Activated CD4-positive, alpha-beta T cell treated with anti-CD3 and anti-CD28 coated beads, Interleukin-2, amount 50 U/mL, for 24 hours (primary cell): Measurements from ENCODE around the gene DMKN.
"Not testable (repeated sequence)": the region's sequence is repeated elsewhere in the genome, so short reads cannot be mapped to it uniquely, and the experiment has no call there.

Source experiments
- DNase-seq, 2 donors: peaks; one replicate each; pipeline ENCODE4 v3.0.0-alpha.2; 2020; ENCODE audit warnings: low read depth in 1 of 2, low spot score in 1 of 2

The DMKN gene

DNA sequence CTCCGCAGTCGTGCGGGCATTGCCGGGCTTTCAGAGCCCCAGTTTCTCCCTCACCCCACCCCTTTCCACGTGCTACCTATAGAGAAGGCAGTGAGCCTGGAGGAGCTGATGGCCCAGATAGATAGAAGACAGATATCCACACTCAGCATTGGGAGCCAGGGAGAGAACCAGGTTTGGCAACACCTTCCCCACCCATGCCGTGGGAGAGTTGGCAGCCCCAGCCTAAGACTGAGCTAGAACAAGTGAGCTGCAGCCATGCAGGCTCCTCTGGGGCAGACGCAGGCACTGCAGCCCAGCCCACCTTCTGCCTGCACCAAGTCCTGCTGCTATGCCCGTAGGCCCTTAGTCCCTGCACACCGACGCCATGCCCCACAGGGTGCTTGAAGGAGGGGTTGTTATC, 12.8 kb downstream of the DMKN start:
- no peak for DNase-seq

DNA sequence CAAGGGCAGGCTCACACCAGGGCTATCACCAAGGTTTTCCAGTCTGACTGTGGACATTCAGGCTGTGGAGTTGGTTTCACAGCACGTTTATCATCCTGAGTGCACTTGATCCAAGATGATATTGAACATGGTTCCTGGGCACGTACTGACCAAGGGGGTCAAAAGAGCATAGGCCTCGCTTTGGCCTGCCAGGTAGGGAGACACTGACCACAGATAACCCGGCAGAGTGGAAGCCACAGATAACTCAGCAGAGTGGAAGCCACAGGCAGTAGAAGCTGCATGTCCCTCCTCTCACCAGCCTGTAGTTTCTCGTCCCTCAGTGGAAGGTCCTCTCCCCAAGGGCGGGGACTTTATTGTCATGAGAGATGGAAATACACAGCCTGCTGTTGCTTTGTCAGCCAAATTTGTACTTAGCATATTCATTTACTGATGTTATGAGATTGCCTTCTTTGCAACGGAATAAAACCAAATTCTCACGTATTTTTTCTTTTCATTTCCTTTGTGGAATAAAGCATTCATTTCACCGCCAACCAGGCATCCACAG, 14.4 kb downstream of the DMKN start:
- no peak for DNase-seq

DNA sequence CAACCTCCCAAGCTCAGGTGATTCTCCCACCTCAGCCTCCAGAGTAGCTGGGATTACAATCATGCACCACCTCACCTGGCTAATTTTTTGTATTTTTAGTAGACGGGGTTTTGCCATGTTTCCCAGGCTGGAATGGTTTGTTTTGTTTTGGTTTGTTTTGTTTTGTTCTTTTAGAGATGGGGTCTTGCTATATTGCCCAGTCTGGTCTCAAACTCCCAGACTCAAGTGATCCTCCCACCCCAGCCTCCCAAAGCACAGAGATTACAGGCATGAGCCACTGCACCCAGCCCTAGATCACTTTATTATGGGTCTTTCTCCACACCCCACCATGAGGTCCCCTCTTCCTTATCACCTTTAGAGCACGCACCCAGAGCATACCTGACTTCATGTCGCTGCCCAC, 15.2 kb downstream of the DMKN start:
- DNase-seq, result no peak

DNA sequence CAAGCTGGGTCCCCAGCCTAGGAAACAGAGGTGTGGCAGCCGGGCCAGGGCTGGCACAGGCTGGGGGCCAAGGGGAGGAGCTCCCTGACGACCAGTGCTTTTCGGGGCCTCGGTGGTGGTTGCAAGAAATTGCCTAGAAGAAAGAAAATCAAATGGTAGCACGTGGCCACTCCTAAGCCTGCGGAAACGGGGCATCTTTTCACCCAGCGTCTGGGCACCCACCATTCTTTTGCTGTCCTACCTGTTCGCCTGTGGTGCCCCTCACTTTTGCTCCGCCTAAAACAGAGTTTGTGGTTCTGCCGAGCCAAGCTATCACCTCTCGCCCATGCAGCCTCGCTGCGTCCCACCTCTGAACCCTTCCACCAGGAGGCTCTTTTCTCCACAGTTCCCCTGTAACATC, 16.0 kb downstream of the DMKN start:
- no peak for DNase-seq

DNA sequence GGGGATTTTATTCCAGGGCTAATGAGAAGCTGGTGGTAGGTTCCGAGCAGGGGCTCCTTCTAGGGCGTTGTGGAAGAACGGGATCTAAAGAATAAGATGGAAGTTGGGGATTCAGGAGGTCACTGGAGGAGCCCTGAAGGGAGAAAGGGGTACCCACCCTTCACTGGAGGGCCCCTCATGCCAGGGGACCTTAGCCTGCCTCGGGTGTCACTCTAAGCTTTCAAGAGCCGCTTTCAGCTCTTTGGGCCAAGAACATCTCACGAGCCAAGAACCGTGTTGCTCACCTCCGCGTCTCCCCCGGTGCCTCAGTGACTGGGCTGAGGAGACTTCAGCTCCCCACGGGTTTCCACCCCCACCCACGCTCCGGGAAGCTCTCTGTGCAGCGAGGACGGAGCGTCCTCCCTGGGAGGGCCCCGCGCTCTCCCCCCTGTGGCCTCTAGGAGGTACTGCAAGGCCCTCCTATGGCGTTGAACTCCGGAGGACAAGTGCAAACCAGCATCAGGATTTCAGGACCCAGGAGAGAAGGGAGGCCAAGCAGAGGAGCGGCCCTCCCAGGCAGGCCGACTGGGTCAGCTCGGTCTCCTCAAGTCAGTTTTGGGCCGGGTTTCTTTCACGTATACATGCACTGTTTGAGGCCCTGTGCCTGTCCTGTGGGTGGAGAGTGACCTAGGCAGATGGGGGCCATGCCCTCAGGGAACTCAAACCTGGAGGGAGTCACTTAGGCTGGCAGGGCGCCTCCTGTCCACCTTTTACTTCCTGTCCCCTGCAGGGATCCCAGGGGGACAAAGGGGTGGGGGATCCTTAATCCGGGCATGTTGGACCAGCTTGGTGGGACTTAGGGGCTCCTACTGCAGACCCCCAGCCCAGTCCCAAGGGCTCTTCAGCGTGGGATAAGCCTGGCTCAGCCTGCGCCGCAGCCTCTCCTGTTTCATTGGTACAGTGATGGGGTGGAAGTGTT, 18.1 kb downstream of the DMKN start:
- DNase-seq, result peak; percentile 63 to 74

DNA sequence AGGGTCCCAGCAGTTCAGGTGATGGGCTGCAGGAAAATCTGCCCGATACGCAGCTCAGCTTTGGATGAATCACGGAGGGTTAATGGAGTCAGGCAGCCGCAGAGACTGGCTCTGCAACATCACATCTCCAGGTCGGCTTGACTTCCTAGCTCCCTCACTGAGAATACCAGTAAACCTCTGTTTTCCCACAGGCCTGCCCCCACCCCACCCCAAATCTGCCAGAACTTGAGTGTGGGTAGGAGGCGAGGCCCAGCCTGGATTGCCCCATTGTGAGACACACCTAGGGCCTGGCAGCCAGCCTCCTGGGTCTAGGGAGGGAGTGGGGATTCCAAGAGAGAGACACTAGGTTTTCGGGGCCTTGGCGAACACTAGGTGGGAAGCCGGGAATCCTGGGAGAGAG, 19.5 kb downstream of the DMKN start:
- DNase-seq, result no peak

DNA sequence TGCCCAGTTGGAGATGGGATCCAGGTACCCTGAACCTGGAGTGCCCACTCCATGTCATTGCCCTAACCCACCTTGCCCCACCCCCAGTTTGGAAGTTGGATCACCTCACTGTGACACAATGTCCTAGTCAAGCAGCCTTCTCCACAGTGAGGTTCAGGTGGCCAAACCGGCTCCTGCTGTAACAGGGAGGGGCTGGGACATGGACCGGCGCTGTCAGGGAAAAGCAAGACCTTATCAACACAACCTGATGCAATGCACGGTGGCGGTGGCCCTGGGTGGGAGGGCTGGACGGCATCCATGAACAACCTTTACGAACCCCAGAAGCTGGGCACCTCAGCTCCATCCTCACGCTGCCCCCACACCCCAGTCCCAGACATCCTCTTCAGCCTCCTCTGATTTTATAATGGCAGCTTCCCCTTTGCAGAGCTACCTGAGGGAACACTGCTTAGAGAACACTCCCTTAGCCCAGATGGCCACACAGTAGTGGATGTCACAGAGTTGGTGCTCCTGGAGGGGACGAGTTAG, 21.6 kb downstream of the DMKN start:
- no peak for DNase-seq

DNA sequence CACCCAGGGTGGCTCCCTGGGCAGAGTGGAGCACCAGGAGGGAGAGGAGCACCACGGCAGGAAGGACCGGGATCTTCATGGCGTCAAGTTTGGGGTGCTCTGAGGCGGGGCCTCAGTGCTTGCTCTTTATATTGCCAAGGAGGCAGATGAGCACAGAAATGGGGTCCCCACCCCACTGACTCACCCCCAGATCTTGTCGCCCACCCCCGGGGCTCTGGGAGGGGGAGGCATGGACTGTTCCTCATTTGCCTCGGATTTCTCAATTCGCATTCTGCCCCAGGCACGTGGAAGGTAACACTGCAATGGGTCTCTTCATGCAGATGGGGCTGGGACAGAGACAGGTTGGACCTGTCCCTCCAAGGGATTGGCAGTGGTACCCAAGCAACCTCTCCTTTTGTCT, 23.1 kb downstream of the DMKN start, which contains the start of gene KRTDAP:
KRTDAP (minus strand) TSS at position 101 of the 400 bp plus-strand sequence; CDS start at position 79, 22 bp downstream.
- DNase-seq, result no peak

DNA sequence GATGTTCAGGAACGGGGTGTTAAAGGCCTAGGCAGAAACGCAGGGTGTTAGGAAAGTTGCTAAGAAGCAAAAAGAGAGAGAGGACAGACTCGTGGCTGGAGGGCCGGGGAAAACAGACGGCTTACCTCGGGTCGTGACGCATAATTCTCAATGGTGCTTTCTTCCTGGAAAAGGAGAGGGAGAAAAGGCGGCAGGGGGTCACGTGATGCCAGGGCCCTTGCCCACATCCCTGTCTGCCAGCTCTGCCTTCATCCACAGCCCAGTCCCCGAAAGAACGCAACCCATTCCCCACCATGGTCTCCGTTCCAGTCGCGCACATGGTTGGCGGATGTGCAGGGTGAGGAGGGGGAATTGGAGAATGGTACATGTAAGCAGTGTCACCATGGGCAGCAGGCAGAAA, 24.8 kb downstream of the DMKN start:
- DNase-seq, result no peak

DNA sequence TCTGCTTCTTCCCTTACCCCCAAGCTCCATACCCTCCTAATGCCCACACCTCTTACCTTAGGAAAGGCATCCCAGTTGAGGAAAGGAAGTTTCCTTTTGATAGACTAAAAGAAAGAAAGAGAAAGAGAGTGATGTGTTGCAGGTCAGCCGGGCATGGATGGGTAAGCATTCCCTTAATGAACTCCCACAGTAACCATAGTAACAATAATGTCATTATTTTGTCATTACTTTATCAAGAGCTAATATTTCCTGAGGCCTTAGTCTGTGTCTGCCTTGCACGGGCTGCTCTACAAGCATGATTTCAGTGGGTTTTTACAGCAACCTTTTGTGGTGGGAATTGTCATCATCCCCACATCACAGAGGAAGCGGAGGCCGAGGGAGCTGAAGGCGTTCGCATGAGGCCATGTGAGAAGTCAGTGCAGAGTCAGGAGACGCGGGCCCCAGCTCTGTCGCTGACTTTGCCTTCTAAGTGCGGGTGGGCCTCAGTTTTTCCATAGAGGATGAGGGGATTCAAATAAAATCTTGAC, 25.7 kb downstream of the DMKN start:
- DNase-seq, result no peak

DNA sequence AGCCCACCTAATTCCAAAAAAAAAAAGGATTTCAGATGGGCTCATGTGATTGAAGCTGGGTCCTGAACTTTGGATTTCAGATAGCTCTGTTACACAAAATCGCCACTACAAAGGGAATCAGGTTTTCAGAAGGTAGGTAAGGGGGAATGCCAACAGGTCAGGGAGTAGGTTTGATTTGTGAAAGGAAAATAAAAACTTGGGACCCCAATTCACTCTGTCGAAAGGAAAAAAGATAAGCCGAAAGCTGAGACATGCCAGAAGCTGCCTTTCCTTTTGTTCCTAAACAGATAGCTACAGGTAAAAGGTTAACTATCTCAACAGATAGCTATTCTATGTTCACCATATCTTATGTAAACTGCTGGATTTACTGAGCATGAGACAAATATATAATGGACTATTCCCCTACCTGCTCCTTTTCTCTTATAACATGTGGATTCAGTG, 27.2 kb downstream of the DMKN start:
- no peak for DNase-seq

DNA sequence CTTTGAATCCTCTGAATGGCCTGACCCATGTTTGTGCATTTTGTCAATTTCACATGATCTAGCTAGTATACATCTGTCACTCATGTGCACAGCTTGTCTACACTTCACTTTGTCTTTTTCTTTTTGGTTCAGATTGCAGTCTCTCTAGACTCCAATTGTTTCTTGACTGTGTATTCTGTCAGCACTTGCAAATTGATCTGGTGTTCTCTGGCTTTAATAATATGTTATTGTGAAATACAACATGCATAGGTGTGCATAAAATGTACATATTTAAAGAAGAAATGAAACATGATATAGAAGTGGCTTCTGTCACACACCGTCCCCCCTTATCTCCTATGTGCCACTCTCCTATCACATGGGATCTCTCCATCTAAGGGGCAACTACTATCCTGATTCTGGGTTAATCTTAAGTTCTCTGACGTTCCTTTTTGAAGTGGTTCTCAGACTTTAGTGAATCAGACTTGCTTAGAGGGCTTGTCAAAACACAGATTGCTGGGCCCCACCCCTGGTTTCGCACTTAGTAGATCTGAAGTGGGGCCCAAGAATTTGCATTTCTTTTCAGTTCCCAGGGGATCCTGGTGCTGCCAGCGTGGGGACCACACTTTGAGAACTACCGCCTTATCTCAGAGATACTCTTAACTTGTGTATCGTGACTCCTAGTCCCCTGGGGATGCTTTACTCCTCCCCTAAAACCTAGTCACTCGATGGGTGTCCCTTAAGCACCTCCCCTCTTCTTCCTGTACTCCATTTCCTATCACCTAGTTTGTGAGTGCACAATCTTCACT, 29.0 kb downstream of the DMKN start:
- DNase-seq, result no peak

DNA sequence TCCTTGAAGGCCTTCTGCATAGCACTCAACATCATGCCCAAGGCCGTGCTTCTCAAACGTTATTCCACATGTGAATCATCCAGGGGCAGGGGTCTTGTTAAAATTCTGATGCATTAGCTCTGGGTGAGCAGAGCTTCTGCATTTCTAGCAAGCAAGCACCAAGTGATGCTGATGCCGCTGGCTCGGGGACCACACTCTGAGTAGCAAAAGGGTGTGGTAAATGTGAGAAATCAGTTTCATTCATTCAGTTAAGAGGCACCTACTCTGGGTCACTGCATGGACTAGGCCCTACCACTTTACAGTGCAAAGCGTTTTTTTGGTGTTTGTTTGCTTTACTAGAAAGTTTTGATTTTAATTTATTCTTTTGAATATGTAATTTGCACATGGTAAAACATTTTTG, 30.4 kb downstream of the DMKN start:
- no peak for DNase-seq

DNA sequence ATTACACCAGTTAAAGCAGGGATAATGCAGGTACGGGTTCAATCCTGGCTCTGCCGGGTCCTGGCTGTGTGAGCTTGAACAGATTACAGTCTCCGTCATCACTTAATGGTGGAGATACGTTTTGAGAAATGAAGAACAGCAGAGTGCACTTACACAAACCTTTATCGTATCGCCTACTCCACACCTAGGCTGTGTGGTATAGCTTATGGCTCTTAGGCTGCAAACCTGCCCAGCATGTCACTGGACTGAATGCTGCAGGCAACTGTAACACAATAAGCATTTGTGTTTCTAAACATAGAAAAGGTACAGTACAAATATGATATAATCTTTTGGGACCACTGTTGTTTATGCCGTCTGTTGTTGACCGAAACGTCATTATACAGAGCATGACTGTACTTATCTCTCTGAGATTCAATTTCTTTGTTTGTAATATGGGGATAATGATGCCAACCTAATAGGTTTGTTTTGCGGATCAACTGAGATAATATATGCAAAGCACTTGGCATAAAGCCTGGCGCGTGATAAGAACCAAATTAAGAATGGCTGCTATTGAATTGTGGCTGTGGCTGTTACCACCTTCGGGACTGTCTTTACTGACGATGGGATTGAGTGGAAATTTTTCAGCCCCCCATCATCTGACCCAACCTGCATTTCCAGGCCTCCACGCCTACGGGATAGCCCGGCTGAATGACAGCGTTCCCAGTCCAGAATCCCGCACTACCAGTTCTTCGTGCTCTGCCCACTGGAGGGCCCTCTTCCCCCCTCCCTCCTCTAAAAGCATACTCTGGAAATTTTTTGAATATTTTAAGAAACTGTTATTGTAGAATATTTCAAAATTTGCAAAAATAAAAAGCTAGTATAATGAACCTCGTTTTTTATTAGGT, 34.4 kb downstream of the DMKN start:
- no peak for DNase-seq

DNA sequence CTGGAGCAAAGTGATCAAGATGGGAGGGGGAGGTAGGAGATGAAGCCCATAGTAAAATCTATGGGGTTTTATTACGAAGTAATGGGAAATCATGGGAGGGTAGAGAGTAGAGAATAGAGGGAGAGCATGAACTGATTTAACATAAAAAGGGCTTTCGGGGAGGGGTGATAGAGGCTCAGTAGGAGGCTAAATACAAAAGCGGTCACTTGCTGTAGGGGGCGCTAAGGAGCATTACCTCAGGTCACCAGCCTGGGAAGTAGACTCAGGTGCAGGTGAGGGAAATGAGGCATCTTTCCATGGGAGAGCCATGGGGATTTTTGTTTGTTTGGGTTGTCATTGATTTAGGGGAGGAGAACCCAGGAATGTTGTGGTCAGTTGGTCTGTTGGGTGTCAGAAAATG, 37.3 kb downstream of the DMKN start:
- DNase-seq, result no peak

DNA sequence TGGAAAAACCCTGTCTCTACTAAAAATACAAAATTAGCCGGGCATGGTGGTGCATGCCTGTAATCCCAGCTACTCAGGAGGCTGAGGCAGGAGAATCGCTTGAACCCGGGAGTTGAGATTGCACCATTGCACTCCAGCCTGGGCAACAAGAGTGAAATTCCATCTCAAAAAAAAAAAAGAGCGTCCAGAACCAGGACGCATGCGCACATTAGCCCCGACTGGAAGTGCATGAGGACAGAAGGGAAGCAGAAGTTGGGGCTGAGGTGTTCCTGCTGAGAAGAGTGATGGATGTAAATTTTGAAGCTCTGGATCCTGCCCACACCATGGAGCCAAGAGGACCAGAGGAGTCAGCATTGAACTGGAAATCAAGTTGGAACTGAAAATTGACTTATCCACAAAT, 38.9 kb downstream of the DMKN start:
- DNase-seq, result not testable (repeated sequence)

DNA sequence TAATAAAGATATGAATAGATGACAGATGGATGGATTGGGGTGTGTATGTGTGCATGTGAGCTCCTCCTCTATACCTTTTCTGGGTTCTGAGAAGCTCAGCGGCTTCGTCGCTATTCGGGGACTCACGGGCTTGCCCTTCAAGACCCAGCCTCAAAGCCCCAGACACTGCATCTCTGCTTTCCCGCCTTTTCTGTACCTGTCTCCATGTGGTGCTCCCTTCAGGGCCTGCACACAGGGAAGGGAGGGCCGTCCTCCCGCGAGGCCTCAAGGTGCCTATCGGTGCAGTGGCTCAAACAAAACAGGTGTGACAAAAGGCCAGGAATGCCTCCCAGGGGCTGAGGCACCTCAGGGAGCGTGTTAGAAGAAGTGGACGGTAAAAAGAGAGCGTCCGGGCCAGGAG, 39.3 kb downstream of the DMKN start:
- no peak for DNase-seq

DNA sequence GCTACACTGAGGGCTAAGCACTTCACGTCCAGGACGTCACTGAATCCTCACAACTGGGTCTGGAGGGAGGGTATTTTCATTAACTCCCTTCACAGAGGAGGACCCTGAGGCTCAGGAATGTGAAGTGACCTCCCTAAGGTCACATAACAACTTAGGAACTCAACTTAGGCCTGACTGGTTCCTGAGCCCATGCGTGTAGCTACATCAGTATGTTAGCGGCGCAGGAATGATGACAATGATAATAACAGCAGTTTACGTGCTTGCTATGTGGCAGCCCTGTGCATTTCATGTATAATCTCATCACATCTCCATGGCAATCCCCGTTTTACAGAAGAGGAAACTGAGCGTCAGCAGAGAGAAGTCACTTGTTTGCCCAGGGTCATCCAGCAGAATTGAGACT, 41.5 kb downstream of the DMKN start:
- DNase-seq, result no peak

DNA sequence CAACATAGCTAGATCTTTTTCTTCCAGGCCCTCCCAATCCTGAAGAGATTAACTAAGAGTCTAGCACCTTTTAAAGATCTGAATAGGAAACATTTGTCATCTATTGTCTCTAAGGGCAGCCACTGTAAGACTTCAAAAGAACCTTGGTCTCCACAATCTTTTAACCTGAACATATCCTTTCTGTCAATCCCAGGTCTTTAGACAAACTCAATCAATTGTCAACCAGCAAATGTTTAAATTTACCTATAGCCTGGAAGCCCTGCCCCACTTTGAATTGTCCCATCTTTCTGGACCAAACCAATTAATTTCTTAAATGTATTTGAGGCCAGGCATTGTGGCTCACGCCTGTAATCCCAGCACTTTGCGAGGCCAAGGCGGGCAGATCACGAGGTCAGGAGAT, 42.4 kb downstream of the DMKN start:
- not testable (repeated sequence) for DNase-seq

DNA sequence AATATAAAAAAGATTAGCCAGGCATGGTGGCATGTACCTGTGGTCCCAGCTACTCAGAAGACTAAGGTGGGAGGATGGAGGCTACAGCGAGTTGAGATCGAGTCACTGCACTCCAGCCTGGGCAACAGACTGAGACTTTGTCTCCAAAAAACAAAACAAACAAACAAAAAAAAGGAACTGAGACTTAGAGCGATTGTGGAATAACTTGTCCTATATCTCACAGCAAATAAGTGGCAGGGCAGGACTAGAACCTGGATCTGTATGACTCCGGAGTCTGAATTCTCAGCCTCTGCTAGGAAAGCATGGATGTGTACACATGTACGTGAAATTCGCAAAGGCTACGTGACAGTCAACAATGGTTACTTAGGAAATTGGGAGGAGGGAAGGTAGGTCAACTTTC, 43.3 kb downstream of the DMKN start:
- no peak for DNase-seq
